Pulmonary artery endothelial cell (primary cell): ENCODE results near the gene CDH13. TPM values are rescaled to one million over a fixed set of nuclear protein-coding genes. Genes with fewer than 3 reads are reported as not detected.

ENCODE experiments used
- DNase-seq: peaks from one replicate; pipeline ENCODE4 v3.0.0-alpha.2; 2011; ENCODE audit warnings: low read depth, low spot score
- total RNA-seq: library from RNA; depleted of rRNA; stranded (reverse); fragments of >200 nt; gene quantifications from 2 replicates; pipeline ENCODE4 v1.2.3, GENCODE V29; 2014

The CDH13 gene
- total RNA-seq, 1 donor from 2014 or later: 62.3 TPM

DNA sequence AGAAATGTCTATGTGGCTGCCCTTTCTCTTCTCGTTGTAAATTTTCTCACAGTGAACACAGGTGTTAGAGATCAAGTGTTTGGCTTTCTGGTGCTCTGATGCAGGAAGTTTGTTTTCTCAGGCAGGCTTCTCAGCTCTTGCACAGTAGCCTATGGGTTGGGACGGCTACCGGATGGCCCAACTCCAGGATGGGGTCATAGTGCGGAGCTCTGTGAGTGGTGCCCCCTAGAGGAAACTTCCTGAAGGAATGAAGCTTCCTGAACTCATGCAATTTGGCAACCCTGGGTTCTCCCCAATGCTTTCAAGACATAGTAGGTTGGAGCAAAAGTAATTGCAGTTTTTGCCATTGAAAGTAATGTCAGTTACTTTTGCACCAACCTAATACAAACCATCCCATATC, 773.5 kb downstream of the CDH13 start:
- no peak for DNase-seq

GRCh38 chr16:83402160-83402814, 775.5 kb downstream of the CDH13 start:
- DNase-seq: no peak

DNA sequence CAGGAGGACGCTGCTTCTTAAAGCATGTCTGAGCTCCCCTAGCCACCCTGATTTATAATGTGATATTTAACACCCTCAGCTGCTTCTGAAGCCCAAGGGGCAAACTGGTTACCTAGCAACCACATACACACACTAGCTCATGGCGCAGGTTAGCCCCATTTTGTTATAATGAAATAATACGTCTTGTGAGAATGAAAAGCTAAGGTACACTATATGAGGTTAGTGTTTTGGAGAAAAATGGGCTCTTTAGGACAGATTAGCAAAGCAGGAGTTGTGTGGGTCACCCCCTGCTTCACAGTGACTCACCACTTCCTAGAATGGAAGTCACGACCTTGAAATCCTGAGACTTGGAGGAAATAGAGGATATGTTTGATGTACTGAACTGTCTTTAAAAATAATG, 776.2 kb downstream of the CDH13 start:
- DNase-seq: no peak

GRCh38 chr16:83403761-83404160, 777.0 kb downstream of the CDH13 start:
- DNase-seq: no peak

DNA sequence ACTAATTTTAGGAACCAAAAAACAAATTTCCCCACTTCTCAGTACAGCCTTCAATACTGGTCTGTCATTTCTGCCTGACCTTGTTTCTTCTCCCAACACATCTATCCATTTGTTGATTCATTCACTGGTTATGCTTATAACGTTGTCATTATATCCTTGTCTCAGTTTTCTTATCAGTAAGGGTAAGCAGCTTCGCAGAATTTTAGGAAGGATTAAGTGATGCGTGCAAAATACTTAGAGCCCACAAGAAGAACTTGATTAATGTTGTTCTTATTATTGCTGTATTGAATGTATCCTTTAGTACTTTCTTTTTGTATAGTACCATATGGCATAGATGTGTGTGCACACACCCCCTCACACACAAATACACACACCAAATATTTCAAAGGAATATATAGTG, 777.5 kb downstream of the CDH13 start:
- no peak for DNase-seq

GRCh38 chr16:83407928-83408327, 781.2 kb downstream of the CDH13 start:
- DNase-seq: no peak

DNA sequence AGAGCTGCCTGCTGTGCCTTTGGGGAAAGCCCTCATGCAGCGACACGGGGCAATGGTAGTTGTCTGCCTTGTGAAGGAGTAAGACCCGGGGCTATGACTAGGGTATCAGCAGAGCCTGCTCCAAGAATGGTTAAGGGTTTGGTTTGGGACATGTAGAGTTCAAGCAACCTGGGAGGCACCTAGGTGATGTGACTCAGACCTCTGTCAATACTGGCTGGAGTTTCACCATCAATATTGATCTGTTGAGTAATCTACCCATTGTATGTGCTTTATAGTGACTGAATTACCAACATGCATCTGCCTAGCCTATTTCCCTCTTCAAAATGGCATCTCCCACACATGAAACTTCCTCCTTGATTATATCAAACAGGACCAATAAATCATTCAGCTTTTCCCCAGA, 782.6 kb downstream of the CDH13 start:
- no peak for DNase-seq

DNA sequence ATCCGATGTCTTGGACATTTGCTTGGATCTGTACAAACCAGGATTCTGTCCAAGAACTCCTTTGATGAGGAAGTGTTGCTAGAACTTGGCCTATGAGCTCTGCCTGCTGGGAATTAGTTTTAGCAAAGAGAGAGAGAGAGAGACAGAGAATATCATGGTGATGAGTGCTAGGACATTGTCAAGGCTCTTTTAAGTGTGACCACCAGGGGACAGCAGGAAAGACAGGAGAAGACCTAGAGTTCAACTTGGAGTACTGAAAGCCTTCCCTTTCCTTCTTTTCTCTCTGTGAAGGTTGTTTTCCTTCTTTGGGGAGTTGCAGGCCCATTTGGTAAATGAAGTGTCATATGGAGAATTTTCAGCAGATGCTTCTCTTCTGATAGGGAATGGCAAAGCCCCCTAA, 791.8 kb downstream of the CDH13 start:
- no peak for DNase-seq

DNA sequence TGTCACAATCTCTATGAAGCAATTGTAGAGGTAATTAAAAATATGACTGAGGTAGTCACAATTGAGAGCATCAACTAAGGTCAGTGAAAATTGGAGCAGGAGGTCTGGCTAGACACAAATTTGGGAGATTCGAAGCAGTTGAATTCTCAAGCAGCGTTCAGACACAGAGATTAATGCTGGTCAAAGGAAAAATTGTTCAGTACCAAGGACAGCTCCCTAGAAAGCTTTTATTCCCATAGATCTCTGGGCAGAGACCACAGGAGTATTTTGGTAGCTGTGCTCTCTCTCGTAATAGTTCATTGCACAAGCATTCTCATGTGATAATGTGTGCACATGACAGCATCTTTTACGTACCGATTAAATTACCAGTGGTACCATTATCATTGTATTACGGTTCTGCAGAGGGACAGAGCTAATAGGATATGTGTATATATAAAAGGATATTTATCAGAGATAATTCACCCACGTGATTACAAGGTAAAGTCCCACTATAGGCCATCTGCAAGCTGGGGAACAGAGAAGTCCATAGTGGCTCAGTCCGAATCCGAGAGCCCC, 793.5 kb downstream of the CDH13 start:
- DNase-seq: no peak

GRCh38 chr16:83433201-83433600, 806.4 kb downstream of the CDH13 start:
- no peak for DNase-seq

DNA sequence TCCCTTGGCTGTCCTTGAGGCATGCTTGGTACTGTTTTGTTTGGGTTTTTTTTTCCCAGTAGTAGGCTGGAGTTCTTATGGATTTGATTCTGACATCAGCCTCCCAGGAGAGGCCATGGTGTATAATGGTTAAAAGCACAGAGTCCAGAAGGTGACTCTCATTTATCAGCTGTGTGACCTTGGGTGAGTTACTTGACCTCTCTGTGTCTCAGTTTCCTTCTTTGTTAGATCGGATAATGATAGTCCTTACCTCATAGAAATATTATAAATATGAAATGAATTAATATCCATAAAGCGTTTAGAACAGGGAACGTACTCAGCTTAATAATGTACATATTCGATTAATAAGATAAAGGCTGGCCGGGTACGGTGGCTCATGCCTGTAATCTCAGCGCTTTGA, 810.3 kb downstream of the CDH13 start:
- no peak for DNase-seq

GRCh38 chr16:83438326-83438725, 811.6 kb downstream of the CDH13 start:
- DNase-seq: no peak

DNA sequence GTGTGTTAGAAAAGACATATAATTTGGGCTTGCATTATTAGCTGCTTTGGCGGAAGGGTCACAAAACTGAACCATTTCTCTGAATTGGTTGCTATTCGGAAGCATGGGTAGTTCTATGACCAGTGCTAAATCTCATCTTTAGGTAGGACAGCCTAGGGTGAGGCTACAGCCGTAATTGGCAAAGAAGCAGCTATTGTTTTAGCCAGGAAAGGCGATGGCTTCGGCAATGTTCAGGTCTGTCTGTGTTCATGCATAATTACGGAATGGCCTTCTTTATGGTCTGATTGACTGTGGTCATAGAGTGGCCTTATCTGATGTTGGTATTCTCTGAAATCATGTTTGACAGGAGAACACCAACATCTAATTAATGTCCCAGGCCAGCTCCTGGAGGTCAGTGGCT, 812.6 kb downstream of the CDH13 start:
- no peak for DNase-seq

- peak; percentile 2 for DNase-seq
These were observed 814.7 kb downstream of the CDH13 start for GRCh38 chr16:83441517-83441916.

GRCh38 chr16:83443972-83444371, 817.2 kb downstream of the CDH13 start:
- no peak for DNase-seq

GRCh38 chr16:83447560-83447959, 820.8 kb downstream of the CDH13 start:
- no peak for DNase-seq

DNA sequence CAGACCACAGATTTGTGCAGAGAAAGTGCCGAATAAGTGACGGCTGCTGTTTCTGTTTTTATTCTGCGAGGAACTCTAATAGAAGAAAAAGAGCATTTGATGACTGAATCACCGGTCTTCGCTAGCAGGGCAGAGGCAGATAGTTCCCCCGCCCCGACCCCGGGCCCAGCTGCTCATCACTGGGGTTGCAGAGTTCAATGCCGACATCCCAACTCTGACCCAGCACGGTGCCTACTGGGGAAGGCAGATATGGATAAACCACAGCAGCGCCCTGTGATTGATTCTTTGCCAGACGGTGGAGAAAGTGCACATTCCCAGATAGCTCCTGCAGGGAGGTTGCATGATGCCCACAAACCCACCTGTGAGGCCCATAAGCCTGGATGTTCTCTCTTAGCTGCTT, 823.1 kb downstream of the CDH13 start:
- no peak for DNase-seq

GRCh38 chr16:83453977-83454376, 827.2 kb downstream of the CDH13 start:
- no peak for DNase-seq

DNA sequence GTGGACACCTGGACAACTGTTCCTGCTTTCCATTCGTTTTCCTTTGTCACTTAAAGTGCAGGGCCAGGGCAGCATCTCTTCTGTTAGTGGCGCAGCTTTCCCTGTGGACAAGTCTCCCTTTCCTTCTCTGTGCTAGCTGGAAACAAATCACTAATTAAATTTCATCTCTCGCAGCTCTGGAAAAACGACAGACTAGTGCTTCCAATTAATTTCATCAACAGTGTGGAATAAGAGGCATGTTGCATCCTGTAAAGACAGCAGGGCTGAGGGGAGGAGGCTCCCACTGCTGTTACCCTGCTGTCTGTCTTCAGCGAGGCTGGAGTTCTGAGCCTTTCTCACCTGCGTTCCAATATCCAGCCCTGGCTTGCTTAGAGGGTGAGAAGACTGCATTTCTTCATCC, 828.9 kb downstream of the CDH13 start:
- no peak for DNase-seq

DNA sequence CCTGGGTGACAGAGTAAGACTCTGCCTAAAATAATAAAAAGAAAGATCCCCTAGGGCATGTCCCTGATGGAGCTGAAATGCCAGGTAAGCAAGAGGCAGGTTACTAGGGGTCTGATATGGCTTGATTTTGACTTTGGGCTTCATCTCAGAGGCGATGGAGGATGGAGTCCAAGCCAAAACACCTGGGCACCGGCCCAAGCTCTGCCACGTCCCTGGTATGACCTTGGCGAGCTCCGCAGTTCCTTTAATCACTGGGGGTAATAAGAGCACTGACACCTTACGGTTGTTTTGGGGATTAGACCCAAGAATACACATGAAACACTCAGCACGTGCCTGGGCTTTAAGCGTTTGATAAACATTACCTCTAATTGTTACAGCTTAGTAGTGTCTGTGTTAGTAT, 830.2 kb downstream of the CDH13 start:
- DNase-seq: no peak

DNA sequence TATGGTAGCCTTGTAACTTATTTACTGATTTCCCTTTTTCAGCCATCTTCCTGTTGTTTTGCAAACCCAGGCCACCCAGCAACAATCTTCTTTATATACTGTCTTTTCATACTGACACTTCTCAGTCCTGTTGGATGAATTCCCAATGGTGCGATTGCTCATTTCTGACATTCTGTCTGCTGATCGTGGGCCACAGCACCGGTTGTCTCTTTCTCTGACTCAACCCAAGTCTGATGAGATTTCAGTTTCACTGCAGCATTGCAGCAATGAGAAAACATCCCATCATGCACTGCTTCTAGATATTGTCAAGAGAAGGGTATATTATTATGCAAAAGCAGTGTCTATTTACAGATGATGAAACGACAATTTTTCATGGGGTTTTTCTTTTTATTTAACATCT, 831.8 kb downstream of the CDH13 start:
- no peak for DNase-seq

DNA sequence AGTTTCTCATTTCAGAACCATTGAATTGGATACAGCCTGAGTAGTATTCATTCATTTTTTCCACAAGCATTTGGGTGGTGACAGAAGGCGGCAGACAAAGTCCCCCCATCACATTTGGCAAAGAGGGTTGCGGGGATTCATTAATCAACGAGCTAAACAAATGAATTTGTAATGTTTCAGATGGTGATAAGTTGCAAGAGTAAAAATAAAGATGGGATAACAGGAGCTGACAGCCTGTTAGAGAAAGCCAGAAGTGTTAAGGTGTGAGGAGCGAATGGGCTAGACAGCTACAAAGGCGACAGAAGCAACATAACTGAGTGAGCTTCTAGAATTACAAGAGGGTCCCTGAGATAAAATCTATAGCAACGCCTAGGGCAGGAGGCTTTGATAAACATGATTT, 838.2 kb downstream of the CDH13 start:
- no peak for DNase-seq

DNA sequence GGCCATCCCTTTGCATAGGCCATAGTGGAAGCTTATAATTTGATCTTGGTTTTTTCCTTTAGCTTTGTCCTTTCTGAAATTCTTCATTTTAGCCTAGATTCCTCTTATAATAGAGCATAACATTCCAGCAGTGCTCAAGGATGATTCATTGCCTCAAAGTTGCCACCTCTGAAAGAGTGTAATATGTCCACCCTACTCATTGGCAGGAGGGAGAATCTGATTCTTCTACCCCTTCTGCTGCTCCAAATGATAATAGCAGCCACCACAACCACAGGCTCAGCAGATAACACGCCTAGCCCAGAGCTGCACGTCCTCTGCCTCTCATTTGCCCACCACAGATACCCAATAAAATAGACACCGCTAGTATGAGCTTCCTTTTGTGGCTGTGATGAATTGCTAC, 843.6 kb downstream of the CDH13 start:
- DNase-seq: no peak
